HG03139 (cell line): ENCODE data around the gene CYP27B1.

ENCODE experiments used
- ATAC-seq: cut with Tn5 transposase; IDR thresholded peaks from one replicate; pipeline ENCODE4 v1.9.1; 2021; ENCODE audit not compliant: unreplicated experiment

The CYP27B1 gene

GRCh38 chr12:57767305-57767698, 424 bp upstream of the CYP27B1 start:
- ATAC-seq = no peak

GRCh38 chr12:57765698-57766463, 997 bp downstream of the CYP27B1 start:
- ATAC-seq = no peak

GRCh38 chr12:57765003-57765697, 1.7 kb downstream of the CYP27B1 start:
- ATAC-seq = no peak

GRCh38 chr12:57764662-57765002, 2.2 kb downstream of the CYP27B1 start:
- ATAC-seq = no peak

- no peak for ATAC-seq
Measured at GRCh38 chr12:57763881-57764661, 2.8 kb downstream of the CYP27B1 start.

- ATAC-seq = no peak
Measured at GRCh38 chr12:57762463-57762862, 4.4 kb downstream of the CYP27B1 start.

GRCh38 chr12:57761391-57761998, 5.4 kb downstream of the CYP27B1 start:
- no peak for ATAC-seq

- no peak for ATAC-seq
Measured at GRCh38 chr12:57760347-57760982, 6.4 kb downstream of the CYP27B1 start.

GRCh38 chr12:57759360-57759980, 7.4 kb downstream of the CYP27B1 start:
- no peak for ATAC-seq

- ATAC-seq = no peak
Measured at GRCh38 chr12:57758552-57759359, 8.1 kb downstream of the CYP27B1 start.

- no peak for ATAC-seq
Measured at GRCh38 chr12:57757771-57758170, 9.1 kb downstream of the CYP27B1 start.

GRCh38 chr12:57756406-57757341, 10.2 kb downstream of the CYP27B1 start:
- ATAC-seq = no peak

GRCh38 chr12:57755454-57756372, 11.2 kb downstream of the CYP27B1 start:
- no peak for ATAC-seq

GRCh38 chr12:57755194-57755453, 11.8 kb downstream of the CYP27B1 start:
- no peak for ATAC-seq

- ATAC-seq = peak; percentile 29
Measured at GRCh38 chr12:57754411-57755193, 12.3 kb downstream of the CYP27B1 start, which contains the start of gene MARCHF9. MARCHF9 (plus strand) TSS chr12:57755103; CDS start chr12:57755529, 426 bp downstream.

- ATAC-seq = no peak
Measured at GRCh38 chr12:57753756-57754337, 13.0 kb downstream of the CYP27B1 start.

- no peak for ATAC-seq
Measured at GRCh38 chr12:57752668-57753000, 14.2 kb downstream of the CYP27B1 start.
